Measurements from ENCODE around the gene LRATD1.

DNA sequence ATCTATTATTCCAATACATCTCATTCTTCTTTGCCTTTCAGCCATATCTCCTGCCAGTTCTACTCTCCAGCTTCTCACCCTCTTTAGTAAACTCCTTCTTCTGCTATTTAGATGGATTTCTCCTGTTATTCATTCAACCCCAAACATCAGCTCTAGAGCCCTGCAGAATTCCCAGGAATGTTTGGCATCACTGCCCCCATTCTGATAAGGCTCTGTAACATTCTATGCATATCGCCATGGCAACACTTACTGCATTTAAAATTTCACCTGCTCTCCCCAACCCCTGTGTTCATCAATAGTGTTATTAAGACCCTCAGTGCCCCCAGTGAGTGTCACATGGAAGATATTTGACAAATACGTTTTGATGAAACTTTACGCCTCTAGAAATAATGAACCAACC, 28.6 kb downstream of the LRATD1 start:
- TF ChIP-seq POLR2AphosphoS5 (IDR thresholded peaks at IDR 0.05) (no peak), POLR2A (IDR thresholded peaks at IDR 0.05) (no peak)
- TF ChIP-seq, protein P1, sequence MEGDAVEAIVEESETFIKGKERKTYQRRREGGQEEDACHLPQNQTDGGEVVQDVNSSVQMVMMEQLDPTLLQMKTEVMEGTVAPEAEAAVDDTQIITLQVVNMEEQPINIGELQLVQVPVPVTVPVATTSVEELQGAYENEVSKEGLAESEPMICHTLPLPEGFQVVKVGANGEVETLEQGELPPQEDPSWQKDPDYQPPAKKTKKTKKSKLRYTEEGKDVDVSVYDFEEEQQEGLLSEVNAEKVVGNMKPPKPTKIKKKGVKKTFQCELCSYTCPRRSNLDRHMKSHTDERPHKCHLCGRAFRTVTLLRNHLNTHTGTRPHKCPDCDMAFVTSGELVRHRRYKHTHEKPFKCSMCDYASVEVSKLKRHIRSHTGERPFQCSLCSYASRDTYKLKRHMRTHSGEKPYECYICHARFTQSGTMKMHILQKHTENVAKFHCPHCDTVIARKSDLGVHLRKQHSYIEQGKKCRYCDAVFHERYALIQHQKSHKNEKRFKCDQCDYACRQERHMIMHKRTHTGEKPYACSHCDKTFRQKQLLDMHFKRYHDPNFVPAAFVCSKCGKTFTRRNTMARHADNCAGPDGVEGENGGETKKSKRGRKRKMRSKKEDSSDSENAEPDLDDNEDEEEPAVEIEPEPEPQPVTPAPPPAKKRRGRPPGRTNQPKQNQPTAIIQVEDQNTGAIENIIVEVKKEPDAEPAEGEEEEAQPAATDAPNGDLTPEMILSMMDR (IDR thresholded peaks at IDR 0.05) = no peak
